GM21367 (cell line): Measurements from ENCODE around the gene DHDDS.
A peak's percentile ranks its signal among the peaks of the same experiment; 100 is the strongest.
"Not testable (repeated sequence)": the region's sequence is repeated elsewhere in the genome, so short reads cannot be mapped to it uniquely, and the experiment has no call there.

Experiments used
- ATAC-seq: cut with Tn5 transposase; IDR thresholded peaks from one replicate; pipeline ENCODE4 v1.9.1; 2021; ENCODE audit not compliant: unreplicated experiment

Gene DHDDS

DNA sequence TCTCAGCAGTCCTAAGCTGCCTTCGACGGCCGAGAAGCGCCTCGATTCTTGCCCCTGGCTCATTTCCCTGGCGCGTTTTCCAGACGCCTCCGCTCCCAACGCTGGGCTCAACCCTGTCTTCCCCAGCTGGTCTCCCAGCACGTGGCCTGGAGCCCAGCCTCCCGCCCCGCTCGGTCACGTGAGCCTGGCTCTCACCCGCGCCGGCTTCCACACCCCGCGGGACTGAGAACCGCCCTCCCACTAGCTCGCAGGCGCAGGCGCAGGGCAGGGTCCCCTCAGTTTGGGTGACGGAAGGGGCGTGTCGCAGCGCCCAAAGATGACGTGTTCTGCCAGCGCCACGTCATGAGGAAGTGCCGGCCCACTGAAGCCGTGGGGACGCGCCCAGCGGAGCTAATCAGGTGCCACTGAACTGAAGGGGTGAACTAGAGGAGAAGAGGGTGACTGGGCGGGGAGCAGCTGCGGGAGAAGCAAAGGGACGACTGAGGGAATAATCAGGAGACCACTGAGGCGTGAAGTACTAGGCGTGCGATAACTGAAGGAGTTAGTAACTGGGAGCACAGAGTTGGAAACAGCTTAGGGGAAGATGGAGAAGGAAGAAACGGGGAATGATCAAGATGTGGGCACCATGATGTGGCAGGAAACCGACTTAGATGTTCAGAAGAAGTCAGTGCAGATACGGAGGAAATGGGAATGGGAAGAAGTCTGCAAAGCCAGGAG, at the start of gene DHDDS:
Gene DHDDS, plus strand, starts transcription at position 343 of the 717 bp plus-strand sequence. CDS start 625 bp downstream, outside the sequence.
- peak; percentile 89 for ATAC-seq

DNA sequence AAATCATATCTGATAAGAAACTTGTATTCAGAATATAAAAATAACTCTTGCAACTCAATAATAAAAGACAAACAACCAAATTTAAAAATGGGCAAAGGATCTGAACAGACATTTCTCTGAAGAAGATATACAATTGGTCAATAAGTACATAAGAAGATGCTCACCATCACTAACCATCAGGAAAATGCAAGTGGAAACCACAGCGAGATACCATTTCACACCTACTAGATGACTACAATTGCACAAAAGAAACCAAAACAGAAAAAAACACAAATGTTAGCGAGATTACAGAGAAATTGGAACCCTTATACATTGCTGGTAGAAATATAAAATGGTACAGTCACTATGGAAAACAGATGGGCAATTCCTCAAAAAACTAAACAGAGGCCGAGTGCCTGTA, 48.0 kb upstream of the DHDDS start:
- ATAC-seq, result no peak

DNA sequence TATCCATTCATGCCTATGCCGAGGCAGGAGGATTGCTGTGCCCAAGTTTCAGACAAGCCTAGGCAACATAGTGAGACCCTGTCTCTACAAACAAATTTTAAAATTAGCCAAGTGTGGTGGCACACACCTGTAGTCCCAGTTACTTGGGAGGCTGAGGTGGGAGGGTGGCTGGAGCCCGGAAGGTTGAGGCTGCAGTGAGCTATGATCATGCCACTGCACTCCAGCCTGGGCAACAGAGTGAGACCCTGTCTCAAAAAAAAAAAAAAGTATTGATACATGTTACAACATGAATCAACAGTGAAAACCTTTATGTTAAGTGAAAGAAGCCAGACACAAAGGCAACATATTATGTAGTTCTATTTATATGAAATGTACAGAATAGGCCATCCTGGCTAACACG, 47.1 kb upstream of the DHDDS start:
- ATAC-seq, result not testable (repeated sequence)

DNA sequence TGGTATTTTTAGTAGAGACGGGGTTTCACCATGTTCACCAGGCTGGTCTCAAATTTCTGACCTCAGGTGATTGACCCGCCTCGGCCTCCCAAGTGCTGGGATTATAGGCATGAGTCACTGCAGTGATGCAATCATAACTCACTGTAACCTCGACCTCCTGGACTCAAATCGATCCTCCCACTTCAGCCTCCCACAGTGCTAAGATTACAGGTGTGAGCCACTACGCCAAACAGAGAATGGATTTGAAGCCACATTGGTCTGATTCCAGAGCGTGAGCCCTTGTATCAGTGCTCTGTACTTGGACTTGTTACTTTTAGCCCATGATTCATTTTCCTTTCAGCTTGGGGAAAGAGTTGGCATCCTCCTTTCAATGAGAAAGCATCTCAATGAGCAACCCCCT, 44.7 kb upstream of the DHDDS start:
- no peak for ATAC-seq

GRCh38 chr1:26388791-26389445, 43.2 kb upstream of the DHDDS start:
- no peak for ATAC-seq

GRCh38 chr1:26389604-26390247, 42.4 kb upstream of the DHDDS start:
- ATAC-seq, result no peak

GRCh38 chr1:26391450-26391849, 40.7 kb upstream of the DHDDS start:
- ATAC-seq, result no peak

DNA sequence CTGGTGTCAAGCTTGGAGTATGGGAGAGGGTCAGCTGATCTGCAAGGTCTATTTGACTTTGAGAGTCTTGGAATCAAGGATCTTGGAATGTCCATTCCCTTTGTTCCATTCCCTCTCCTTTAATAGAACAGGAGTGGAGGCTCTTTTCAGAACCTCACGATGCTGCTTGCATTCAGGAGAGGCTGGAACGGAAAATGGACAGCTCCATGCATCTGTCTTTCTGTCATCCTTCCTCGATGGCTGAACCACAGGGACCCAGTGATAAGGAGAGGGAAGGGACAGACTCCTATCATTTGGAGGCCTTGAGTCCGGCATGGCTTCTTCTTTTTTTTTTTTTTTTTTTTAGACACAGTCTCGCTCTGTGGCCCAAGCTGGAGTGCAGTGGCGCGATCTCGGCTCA, 36.4 kb upstream of the DHDDS start:
- no peak for ATAC-seq

GRCh38 chr1:26399034-26399433, 33.1 kb upstream of the DHDDS start:
- no peak for ATAC-seq

- ATAC-seq, result no peak
These were observed 30.2 kb upstream of the DHDDS start for GRCh38 chr1:26401891-26402290.

DNA sequence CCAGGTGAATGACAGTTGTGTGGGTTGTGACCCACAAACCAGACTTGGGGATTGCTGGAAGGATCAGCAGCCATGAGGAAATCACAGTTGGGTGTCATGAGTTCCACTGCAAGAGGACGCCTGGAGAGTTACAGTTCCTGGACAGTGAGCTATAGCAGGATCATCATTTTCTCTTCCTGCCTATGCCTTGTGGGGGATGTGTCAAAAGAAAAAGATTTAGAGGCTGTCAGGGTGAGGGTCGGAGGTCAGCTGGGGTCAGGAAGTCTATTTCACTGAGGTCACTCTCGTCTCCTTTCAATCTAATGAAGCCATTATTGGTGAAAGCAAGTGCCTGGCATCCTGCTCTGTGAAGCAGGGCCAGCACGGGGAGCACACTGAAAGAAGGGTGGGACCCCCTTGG, 28.5 kb upstream of the DHDDS start:
- no peak for ATAC-seq

DNA sequence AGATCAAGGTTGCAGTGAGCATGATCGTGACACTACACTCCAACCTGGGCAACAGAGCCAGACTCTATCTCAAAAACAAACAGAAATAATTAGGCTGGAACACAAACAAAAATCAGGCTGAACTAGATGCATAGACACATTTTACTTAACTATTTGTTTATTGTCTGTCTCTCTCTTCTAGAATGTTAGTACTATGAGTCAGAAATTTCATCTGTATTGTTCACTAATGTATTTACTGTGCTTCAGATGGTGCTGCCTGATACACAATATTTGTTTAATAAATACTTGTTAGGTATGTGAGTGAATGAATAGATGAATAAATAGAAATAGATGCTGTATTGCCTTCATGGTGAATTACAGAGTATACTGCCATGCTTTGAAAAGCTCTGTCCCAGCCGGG, 27.5 kb upstream of the DHDDS start:
- no peak for ATAC-seq

- ATAC-seq, result no peak
These were observed 26.7 kb upstream of the DHDDS start for GRCh38 chr1:26405281-26405915.

- ATAC-seq, result no peak
These were observed 23.5 kb upstream of the DHDDS start for GRCh38 chr1:26408604-26409003.

DNA sequence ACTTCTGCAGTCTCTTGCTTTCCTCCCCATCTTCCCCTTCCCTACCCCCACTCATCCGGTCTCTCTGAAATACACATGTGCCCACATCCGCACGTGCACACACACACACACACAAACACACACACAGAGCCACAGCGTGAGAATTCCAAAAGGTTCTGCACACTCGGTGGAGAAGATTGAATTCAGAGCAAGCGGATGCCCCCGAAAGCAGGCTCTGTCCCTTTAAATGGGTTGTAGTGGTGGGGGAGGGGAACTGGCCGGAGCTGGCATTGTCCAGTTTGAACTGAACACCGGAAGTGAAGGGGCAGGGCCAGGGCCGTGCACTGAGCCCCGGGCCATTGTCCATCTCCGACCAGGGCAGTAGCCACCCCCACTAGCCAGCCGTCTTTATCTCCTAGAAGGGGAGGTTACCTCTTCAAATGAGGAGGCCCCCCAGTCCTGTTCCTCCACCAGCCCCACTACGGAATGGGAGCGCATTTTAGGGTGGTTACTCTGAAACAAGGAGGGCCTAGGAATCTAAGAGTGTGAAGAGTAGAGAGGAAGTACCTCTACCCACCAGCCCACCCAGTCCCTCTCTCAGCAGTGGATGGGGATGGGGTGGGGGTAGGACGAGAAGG, 22.8 kb upstream of the DHDDS start:
- ATAC-seq, result no peak

DNA sequence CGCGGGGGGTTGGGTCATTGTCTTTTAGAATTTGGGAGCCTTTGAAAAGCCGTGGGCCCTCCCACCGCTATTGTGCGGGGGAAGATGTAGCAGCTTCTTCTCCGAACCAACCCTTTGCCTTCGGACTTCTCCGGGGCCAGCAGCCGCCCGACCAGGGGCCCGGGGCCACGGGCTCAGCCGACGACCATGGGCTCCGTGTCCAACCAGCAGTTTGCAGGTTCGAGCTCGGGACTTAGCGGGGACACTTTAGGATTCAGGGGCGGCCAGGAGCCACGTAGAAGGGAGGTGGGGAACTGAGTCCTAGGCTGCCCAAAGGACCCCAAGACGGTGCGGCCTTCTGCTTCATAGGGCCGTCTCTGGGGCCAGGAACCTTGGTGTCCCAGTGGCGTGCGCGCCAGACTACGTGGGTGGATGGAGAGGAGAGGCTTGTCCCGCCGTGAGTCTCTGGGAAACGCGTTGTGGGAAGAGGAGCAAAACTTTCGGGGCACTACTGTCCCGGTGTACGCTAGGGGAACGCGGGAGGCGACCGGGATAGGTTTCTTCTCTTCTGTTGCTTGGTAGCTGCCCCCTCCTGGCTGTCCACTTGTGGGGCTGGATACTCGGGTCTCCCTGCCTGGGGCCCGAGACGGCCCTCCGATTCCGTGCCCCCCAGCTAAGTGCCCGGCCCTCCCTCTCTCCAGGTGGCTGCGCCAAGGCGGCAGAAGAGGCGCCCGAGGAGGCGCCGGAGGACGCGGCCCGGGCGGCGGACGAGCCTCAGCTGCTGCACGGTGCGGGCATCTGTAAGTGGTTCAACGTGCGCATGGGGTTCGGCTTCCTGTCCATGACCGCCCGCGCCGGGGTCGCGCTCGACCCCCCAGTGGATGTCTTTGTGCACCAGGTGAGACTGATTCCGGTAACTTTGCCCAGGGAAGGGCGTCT, 21.2 kb upstream of the DHDDS start, which contains the start of gene LIN28A:
Gene LIN28A, plus strand, starts transcription at position 112 of the 918 bp plus-strand sequence. Its CDS starts 75 bp downstream, at position 187.
- ATAC-seq, result no peak

DNA sequence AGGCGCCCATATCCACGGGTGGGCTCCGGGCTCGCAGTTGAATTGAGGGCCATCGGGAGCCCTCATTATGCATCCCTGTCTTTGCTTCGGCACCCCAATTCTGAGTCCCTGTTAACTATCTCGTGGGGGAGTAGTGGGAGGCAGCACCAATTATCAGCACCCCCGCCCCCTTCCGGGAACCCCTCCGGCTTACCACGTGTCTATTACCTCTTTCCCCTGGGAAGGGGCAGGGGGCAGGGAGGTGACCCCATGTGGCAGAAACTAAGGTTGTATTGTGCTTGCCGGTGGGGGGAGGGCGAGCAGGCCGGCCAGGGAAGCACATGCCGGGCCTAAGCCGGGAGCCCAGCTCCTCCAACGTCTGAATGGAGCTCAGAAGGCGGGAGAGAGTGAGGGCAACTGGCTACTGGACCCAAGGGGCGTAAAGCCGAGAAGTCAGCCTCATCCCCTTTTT, 20.5 kb upstream of the DHDDS start:
- no peak for ATAC-seq

DNA sequence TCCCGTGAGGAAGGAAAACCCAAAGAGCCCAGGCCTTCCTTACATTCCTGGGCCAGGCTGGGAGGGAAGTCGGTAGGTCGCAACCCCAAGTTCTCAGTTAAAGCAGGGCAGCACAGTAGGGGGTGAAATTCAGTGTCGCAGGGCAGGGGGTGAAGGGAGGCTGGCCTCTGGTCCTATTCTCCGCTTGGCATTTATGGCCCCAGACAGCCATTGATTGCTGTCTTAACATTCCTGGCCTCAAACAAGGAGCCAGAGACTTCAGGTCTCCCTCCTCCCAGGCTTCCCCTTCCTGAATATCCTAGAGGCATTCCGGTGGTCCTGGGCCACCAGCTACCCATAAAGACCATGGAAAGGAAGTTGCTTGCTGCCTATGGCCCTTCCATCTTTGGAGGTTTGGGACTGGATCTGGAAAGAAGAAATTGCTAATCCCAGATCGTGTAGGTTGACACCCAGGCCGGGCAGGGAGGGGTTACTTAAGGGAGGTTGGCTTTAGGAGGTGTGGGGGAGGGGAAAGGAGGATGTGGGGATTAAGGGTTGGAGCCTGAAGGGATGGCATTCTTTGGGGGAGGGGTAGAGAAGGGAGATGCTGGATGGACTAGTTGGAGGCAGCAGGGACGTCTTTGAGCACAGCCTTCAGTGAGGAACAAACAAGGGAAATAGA, 19.8 kb upstream of the DHDDS start:
- ATAC-seq, result no peak

DNA sequence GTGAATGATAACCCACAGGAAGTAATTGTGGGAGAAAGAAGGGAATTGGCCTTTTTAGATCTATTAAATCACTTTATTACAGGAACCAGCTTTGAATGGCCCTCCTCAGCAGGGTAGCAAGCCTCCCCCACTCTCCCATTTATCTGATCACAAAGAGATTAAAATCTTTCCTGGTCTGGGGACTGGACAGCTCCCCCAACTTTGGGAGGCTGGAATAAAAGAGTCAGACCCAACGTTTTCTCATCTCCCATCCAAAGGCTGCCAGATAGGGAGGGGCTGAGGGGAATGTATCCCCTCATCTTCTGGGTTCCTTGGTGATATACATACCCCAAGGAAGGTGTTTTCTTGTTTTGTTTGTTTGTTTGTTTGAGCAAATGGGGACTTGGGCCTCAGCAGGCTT, 19.1 kb upstream of the DHDDS start:
- ATAC-seq, result no peak
